Adrenal gland (tissue), 5 donors: ENCODE measurements around the gene LAYN.

ENCODE experiments used
- CTCF ChIP-seq, 6 experiments: fragments of 450-650 bp in 4 of 6; fragments of 200-600 bp in 2 of 6; sonication (generic) in 1 of 6; IDR thresholded peaks; 1 replicate in 5 of 6; 2 replicates in 1 of 6; pipeline versions ENCODE4 v1.5.1 to v1.8.0; 2016 to 2021; ENCODE audit warnings: antibody characterized with exemption in 6 of 6, mild to moderate bottlenecking in 2 of 6, moderate library complexity in 1 of 6
- POLR2A ChIP-seq, 2 donors: fragments of 450-650 bp; IDR thresholded peaks; one replicate each; pipeline ENCODE4 v1.6.1; 2017; ENCODE audit warnings: antibody characterized with exemption in 2 of 2, mild to moderate bottlenecking in 2 of 2, moderate library complexity in 1 of 2
- donor health status: DM: no; HTN: no; CAD: no.

GRCh38 chr11:111538407-111539114, 2.0 kb upstream of the LAYN start:
- TF ChIP-seq CTCF (IDR thresholded peaks at IDR 0.05) (no peak), POLR2A (IDR thresholded peaks at IDR 0.05) (no peak)
